ENCODE measurements around the gene RASSF3. TPM values are rescaled to one million over a fixed set of nuclear protein-coding genes. Genes with fewer than 3 reads are reported as not detected.

Gene RASSF3
- total RNA-seq, 1 experiment from 2014 or later, result 13.4 TPM

DNA sequence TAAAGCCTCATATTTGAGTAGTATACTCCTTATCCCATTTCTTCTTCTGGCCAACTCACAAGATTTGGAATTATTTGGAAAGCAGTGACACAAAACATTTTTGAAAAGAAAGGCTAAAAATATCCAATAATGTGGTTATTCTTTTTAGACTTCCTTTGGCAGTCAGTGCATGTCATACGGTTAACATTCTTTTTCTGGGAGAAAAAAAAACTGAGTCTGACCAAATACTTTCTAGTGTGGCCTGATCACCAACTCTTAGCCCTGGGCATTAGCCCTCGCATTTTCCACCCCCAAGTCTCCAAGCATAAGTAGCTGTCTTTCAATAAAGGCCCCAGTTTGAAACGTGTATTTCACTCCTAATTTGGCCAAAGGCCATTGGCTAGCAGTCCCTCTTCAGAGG, 5.9 kb downstream of the RASSF3 start:
- DNase-seq (no peak), ATAC-seq (no peak)
- no peak for TF ChIP-seq EZH2 (IDR thresholded peaks at IDR 0.05; ENCODE audit: low read length, unreplicated experiment)
- TF ChIP-seq, protein P1, sequence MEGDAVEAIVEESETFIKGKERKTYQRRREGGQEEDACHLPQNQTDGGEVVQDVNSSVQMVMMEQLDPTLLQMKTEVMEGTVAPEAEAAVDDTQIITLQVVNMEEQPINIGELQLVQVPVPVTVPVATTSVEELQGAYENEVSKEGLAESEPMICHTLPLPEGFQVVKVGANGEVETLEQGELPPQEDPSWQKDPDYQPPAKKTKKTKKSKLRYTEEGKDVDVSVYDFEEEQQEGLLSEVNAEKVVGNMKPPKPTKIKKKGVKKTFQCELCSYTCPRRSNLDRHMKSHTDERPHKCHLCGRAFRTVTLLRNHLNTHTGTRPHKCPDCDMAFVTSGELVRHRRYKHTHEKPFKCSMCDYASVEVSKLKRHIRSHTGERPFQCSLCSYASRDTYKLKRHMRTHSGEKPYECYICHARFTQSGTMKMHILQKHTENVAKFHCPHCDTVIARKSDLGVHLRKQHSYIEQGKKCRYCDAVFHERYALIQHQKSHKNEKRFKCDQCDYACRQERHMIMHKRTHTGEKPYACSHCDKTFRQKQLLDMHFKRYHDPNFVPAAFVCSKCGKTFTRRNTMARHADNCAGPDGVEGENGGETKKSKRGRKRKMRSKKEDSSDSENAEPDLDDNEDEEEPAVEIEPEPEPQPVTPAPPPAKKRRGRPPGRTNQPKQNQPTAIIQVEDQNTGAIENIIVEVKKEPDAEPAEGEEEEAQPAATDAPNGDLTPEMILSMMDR (conservative IDR thresholded peaks at IDR 0.05; ENCODE audit: low read depth, low read length), result no peak
- no peak for TF ChIP-seq EZH2phosphoT487 (IDR thresholded peaks at IDR 0.05; ENCODE audit: borderline replicate concordance, low read length)
- Histone ChIP-seq H3K9me3 (ENCODE audit: low read length) (no peaks in the 10 kb centered on the region), H2AFZ (ENCODE audit: low read length) (no peak overlapping the region), H4K20me1 (ENCODE audit: low read length) (0 out of 2 replicates have a peak, but pooled peaks cover 7% of the 10 kb centered on the region), H3K9ac (ENCODE audit: low read length) (no peak overlapping the region), H3K79me2 (ENCODE audit: low read length) (peaks cover 94% of the 10 kb centered on the region), H3K27me3 (ENCODE audit: low read length) (no peaks in the 10 kb centered on the region), H3K4me3 (ENCODE audit: low read length) (no peak overlapping the region), H3K4me1 (ENCODE audit: insufficient read depth, low read length) (peaks cover 24% of the 10 kb centered on the region), H3F3A (ENCODE audit: low read length, unreplicated experiment) (no peaks in the 10 kb centered on the region), H3K4me2 (ENCODE audit: low read length) (no peak overlapping the region), H3K9me2 (replicated peaks; ENCODE audit: low read length) (no peaks in the 10 kb centered on the region), H3K27ac (ENCODE audit: low read length) (no peak overlapping the region), H3K36me3 (ENCODE audit: low read depth, low read length) (no peaks in the 10 kb centered on the region)
- ChIA-PET CTCF (no interaction called here), POLR2A (ENCODE audit: unreplicated experiment) (interaction anchor here (0.7 kb wide), 1 partner anchor 35 kb away, joined by 3 read pairs; no protein-coding TSS in a partner anchor)
- intact Hi-C loops (cut with micrococcal nuclease), result no loop called here
- BruUV-seq (replicated peaks), result no TSS peak

DNA sequence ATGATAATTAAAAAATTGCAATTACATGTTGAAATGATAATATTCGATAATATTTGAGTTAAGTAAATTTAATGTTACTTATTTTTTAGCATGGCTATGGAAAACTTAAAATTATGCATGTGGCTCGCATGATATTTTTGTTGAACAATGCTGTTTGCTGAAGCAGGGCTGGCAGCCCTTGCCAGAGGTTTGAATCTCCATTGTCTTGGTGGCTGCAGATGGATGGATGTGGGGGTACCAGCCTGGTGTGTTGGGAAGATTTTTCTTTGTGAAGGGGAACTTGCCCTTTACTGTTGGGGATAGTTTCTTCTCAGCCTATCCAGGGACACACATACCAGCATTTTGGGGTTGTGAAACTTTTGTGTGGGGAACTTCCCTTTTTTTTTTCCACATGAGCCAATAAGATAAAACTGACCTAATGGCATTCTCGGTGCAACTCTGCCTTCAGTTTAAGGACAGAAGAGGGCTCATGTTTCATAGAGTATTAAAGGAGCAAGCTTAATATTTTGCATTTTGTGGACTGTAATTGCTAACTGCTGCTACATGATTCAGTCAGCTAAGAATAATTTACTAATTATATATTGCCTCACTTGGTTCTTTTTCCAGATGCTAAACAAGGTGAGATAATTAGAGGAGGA, 8.8 kb downstream of the RASSF3 start:
- TF ChIP-seq EZH2phosphoT487 (IDR thresholded peaks at IDR 0.05; ENCODE audit: borderline replicate concordance, low read length), result no peak
- TF ChIP-seq, protein P1 (conservative IDR thresholded peaks at IDR 0.05; ENCODE audit: low read depth, low read length), result no peak
- no peak for TF ChIP-seq EZH2 (IDR thresholded peaks at IDR 0.05; ENCODE audit: low read length, unreplicated experiment)
- CTCF ChIA-PET, result interaction anchor here (0.8 kb wide), 1 partner anchor 79 kb away, joined by 3 read pairs; no protein-coding TSS in a partner anchor
- Histone ChIP-seq H3K4me1 (ENCODE audit: insufficient read depth, low read length) (peaks cover 33% of the 10 kb centered on the region), H3K27me3 (ENCODE audit: low read length) (no peaks in the 10 kb centered on the region), H3K9me3 (ENCODE audit: low read length) (no peaks in the 10 kb centered on the region), H3K27ac (ENCODE audit: low read length) (peak overlapping the region; percentile 31), H2AFZ (ENCODE audit: low read length) (no peak overlapping the region), H3F3A (ENCODE audit: low read length, unreplicated experiment) (no peaks in the 10 kb centered on the region), H3K4me2 (ENCODE audit: low read length) (no peak overlapping the region), H3K36me3 (ENCODE audit: low read depth, low read length) (no peaks in the 10 kb centered on the region), H3K79me2 (ENCODE audit: low read length) (peaks cover 94% of the 10 kb centered on the region), H4K20me1 (ENCODE audit: low read length) (no peaks in the 10 kb centered on the region), H3K9me2 (replicated peaks; ENCODE audit: low read length) (no peaks in the 10 kb centered on the region), H3K4me3 (ENCODE audit: low read length) (no peak overlapping the region), H3K9ac (ENCODE audit: low read length) (no peak overlapping the region)
- intact Hi-C loops (cut with micrococcal nuclease), result no loop called here
- peak; percentile 17 for DNase-seq
- POLR2A ChIA-PET (ENCODE audit: unreplicated experiment), result no interaction called here
- peak; percentile 38; the same call in 1 of the 2 replicates for ATAC-seq
- no TSS peak for BruUV-seq (replicated peaks)

DNA sequence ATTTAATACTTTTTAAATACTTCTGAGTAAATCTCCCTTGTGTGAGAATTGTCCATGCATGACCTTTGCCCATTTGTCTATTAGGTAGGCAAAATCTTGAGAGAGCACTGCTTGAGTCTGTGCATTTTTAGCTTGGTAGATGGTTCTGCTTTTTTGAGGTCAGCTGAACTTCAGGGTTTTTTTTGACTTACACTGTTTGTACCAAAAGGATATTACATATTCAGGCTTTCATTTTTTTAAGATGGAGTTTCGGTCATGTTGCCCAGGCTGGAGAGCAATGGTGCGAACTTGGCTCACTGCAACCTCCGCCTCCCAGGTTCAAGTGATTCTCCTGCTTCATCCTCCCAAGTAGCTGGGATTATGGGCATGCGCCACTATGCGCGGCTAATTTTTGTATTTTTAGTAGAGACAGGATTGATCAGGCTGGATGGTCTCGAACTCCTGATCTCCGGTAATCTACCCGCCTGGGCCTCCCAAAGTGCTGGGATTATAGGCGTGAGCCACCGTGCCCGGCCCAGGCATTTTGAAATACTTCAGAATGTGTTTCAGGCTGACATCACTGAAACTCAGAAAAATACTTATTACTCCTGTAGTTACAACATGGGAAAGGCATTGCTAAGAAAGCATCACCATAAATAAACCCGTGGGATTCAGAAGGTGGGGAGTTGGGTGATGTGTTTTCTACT, 11.1 kb downstream of the RASSF3 start:
- Histone ChIP-seq H3K79me2 (ENCODE audit: low read length) (peaks cover 81% of the 10 kb centered on the region), H3K9me2 (replicated peaks; ENCODE audit: low read length) (no peaks in the 10 kb centered on the region), H3K4me1 (ENCODE audit: insufficient read depth, low read length) (peaks cover 52% of the 10 kb centered on the region), H3K4me2 (ENCODE audit: low read length) (no peak overlapping the region), H3K9ac (ENCODE audit: low read length) (no peak overlapping the region), H3K4me3 (ENCODE audit: low read length) (no peak overlapping the region), H3K9me3 (ENCODE audit: low read length) (no peaks in the 10 kb centered on the region), H4K20me1 (ENCODE audit: low read length) (no peaks in the 10 kb centered on the region), H3K27me3 (ENCODE audit: low read length) (no peaks in the 10 kb centered on the region), H2AFZ (ENCODE audit: low read length) (no peak overlapping the region), H3F3A (ENCODE audit: low read length, unreplicated experiment) (peaks cover 10% of the 10 kb centered on the region), H3K27ac (ENCODE audit: low read length) (no peak overlapping the region), H3K36me3 (ENCODE audit: low read depth, low read length) (no peaks in the 10 kb centered on the region)
- ChIA-PET CTCF (no interaction called here), POLR2A (ENCODE audit: unreplicated experiment) (interaction anchor here (0.6 kb wide), 2 partner anchors 76 to 112 kb away, joined by 3 to 9 read pairs; no protein-coding TSS in a partner anchor)
- no peak for DNase-seq
- TF ChIP-seq EZH2 (IDR thresholded peaks at IDR 0.05; ENCODE audit: low read length, unreplicated experiment), result no peak
- TF ChIP-seq, protein P1 (conservative IDR thresholded peaks at IDR 0.05; ENCODE audit: low read depth, low read length), result no peak
- TF ChIP-seq EZH2phosphoT487 (IDR thresholded peaks at IDR 0.05; ENCODE audit: borderline replicate concordance, low read length), result no peak
- intact Hi-C loops (cut with micrococcal nuclease), result no loop called here
- BruUV-seq (replicated peaks), result no TSS peak
- no peak for ATAC-seq
